Stimulated activated CD4-positive, alpha-beta T cell treated with anti-CD3 and anti-CD28 coated beads, Interleukin-15, amount 100 ng/mL, for 48 hours (primary cell): ENCODE data around the gene CLDN10.
"Not testable (repeated sequence)": the region's sequence is repeated elsewhere in the genome, so short reads cannot be mapped to it uniquely, and the experiment has no call there.

Experiments
- DNase-seq, 2 donors: peaks; one replicate each; pipeline ENCODE4 v3.0.0-alpha.2; 2020; ENCODE audit warnings: low read depth in 2 of 2

Gene CLDN10

GRCh38 chr13:95552539-95553441 is at the start of gene CLDN10:
Gene CLDN10, plus strand, starts transcription at chr13:95552720. Its CDS starts 34 bp downstream, at chr13:95552754.
- DNase-seq, result no peak

DNA sequence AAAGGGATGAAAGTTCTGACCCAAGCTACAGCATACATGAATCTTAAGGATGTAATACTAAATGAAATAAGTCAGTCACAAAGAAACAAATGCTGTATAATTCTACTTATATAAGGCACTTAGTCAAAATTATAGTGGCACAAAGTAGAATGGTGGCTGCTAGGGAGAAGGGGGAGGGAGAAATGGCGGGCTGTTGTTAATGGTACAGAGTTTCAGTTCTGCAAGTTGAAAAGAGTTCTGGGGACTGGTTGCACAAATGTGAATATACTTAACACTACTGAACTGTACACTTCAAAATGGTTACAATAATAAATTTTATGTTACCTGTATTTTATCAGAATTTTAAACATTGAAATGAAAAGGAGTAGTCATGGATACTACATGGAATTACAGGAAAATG is 48.9 kb upstream of the CLDN10 start:
- DNase-seq, result no peak

GRCh38 chr13:95505265-95505664 is 47.3 kb upstream of the CLDN10 start:
- no peak for DNase-seq

- no peak for DNase-seq
Observed at GRCh38 chr13:95505986-95506385, 46.5 kb upstream of the CLDN10 start.

GRCh38 chr13:95507991-95508390 is 44.5 kb upstream of the CLDN10 start:
- no peak for DNase-seq

GRCh38 chr13:95508996-95509395 is 43.5 kb upstream of the CLDN10 start:
- no peak for DNase-seq

DNA sequence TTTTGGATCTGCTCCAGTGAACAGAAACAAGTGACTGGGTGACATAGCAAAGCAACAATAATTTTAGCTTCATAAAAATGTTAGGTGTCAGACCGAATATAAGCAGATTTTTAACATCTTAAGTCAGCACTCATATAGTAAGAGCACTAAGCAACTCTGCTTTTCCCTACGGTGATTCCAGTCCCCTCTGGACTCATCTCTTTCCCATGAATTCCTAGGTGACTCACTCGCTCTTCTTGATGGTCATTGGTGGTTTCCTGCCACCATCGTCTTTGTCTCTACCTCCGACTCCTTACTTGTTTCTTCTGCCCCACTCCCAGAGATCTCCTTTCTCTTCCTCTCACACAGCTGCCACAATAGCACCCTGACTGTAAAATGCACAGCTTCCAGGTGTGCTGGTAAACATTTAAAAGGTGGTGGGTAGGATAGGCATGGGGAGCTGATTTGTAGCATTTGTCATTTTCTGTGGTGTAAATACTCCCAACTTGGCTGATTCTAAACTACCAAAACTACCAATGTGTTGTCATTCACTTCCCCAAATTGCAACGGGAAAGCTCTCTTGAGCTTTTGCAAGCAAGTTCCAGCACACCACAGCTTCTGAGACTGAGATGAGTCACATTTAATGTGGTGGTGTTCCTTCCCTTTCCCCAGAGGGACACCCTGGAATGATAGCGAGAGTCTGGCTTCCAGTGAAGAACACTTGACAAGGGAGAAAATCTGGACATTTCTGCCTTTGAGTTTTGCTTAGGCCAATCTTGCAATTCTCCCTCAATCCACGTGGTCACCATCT is 42.8 kb upstream of the CLDN10 start:
- DNase-seq, result no peak

DNA sequence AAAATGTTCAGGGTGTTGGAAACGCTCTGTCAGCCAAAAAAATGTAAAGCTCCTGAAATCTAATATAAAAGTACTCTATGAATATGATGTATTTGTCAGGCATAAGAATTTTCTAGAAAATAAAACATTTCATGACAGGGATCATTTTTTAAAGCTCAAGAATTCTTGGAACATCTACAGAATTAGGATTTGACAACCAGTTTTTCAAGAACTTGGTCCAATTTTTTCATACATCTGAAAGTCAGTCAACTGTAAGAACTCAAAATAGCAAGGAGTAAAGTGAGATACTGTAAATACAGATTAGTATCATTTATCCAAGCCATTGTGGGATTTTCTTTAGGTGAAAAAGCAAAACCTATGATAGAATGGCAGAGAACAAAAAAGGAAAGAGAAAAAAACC is 41.6 kb upstream of the CLDN10 start:
- DNase-seq, result no peak

DNA sequence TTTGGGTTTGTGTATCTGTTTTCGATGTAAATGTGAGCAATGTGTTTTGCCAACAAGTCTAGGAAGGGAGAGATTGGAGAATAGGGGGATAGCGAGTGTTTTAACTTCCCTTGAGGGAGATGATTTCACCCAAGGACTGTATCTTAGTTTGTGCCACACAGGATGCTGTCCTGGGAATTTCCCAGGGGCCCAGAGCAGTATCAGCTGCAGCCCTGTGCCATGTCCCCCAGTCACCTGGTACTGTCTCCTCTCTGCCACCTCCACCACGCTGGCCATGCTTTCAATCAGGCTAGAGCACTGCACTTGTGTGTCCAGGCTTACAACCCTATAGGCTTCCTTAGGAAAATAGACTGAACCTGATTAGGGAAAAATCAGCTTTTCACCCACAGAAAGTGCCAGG is 40.1 kb upstream of the CLDN10 start:
- no peak for DNase-seq

DNA sequence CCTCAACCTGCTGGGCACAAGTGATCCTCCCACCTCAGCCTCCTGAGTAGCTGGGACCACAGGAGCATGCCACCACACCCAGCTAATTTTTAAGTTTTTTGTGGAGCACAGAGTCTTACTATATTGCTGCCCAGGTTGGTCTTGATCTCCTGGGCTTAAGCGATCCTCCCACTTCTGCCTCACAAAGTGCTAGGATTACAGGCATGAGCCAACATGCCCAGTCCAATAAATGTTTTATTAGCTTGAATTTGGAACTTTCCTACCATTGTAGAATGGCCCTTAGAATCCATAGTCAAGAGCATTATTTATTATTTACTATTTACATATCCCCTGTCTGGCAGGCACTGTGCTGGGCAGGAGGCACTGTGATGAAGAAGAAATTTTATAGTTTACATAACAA is 39.6 kb upstream of the CLDN10 start:
- DNase-seq, result no peak

DNA sequence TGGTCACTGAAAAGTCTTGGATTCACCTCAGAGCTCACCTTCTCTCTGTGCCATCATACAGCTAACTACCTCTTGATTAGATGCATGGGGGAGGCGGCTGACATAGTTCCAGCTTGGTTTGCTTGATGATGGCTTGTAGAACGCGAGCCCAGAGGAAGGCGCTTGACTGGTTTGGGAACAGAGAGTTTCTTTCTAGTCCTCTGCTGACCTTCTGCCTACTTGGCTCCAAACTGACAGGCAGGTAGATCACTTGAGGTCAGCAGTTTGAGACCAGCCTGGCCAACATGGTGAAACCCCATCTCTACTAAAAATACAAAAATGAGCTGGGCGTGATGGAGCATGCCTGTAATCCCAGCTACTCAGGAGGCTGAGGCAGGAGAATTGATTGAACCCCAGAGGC is 36.9 kb upstream of the CLDN10 start:
- DNase-seq, result not testable (repeated sequence)

- no peak for DNase-seq
Observed at GRCh38 chr13:95516021-95516420, 36.5 kb upstream of the CLDN10 start.

- DNase-seq, result no peak
Observed at GRCh38 chr13:95516492-95516891, 36.0 kb upstream of the CLDN10 start.

DNA sequence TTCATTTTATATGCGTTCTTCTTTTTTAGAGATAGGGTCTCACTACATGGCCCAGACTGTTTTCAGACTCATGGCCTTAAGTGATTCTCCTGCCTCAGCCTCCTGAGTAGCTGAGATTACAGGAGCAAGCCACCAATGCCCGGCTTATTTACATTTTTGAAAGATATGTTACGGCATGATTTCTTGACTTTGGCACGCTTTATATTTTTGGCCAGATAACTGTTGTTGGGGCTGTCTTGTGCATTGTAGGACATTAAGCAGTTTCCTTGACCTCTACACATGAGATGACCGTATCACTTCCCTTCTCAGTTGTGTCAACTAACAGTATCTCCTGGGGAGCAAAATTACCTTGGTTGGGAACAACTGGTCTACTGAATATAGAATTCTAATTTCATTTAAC is 28.9 kb upstream of the CLDN10 start:
- DNase-seq, result no peak

DNA sequence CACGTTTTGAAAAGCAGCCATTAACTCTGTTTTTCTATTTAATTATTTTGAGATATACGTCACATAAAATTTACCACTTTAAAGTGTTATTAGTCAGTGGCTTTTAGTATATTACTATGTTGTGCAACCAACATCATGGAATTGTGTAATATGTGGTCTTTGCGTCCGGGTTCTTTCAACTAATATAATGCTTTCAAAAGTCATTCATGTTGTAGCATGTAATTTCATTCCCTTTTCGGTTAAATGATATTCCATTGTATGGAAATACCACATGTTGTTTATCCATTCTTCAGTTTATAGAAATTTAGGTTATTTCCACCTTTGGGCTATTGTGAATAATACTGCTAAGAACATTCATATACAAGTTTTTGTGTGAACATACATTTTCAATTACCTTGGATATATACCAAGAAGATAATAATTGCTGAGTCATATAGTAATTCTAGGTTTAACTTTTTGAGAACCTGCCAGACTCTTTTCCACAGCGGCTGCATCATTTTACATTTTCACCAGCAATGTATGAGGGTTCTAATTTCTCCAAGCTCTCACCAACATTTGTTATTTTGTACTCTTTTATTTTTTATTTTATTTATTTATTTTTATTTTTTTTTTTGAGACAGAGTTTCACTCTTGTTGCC is 28.1 kb upstream of the CLDN10 start:
- no peak for DNase-seq

DNA sequence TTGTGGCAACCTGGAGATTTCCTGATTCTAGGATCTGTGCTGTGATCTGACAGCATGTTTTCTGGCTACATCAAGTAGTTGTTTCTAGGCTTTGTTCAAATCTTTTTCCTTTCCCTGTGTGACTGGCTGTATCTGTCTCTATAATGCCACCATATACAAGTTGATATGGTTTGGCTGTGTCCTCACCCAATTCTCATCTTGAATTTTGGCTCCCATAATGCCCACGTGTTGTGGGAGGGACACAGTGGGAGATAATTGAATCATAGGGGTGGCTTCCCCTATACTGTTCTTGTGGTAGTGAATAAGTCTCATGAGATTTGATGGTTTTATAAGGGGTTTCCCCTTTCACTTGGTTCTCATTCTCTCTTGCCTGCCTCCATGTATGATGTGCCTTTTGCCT is 24.6 kb upstream of the CLDN10 start:
- no peak for DNase-seq

- no peak for DNase-seq
Observed at GRCh38 chr13:95530178-95530577, 22.3 kb upstream of the CLDN10 start.

DNA sequence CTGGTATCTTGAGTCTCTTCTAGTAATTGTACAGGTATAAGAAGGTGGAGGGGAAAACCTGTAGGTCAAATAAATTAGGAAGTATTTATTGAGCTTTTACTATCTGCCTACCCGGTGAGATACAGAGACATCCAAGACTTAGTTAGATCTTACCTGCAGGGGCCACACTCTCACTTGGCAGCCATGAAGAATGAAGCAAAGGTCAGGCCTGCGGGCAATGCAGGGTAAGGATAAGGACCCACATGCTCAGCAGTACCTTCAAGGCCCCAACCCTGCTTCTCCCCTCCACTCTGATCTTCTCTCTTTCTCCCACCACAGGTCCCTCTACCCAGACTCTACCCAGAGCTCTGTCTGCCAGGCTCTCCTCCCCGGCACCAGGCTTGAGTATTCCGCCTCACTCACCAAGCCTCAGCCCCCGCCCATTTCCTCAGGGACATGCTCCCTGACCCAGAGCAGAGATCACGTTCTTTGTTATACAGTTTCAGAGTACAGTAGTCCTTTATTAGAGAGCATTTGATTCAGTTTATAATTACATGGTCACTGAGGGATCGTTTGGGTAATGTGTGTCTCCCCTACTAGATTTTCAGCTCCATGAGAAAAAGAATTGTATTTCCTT is 18.9 kb upstream of the CLDN10 start:
- no peak for DNase-seq

GRCh38 chr13:95535243-95535642 is 17.3 kb upstream of the CLDN10 start:
- DNase-seq, result no peak

DNA sequence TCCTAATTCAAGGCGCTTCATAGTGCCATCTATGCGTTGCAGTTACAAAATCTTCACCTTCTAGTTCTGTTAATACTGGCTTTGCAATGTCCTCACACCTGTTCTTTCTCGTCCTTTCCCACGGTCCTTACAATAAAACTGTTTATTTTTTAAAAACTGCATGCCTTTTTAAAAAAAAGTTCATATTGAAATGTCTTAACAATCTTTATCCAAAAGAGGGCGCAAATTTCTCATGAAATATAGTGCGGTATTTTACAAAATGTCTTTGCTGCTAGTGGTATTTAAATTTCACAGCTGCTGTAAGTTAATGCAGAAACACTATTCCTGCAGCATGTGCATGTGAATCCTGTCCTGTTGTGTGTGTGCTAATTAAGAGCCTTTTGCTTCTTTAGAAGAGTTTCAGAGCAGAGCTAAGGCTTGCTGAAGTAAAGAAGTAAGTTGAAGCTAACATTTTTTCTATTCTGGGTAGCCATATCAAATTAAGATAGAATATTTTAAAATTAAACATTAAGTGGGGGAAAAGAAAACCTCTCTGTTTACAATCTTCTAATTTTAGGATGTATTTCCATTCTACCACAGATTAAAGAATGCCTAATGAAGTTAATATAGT is 15.8 kb upstream of the CLDN10 start:
- no peak for DNase-seq

GRCh38 chr13:95540888-95541287 is 11.6 kb upstream of the CLDN10 start:
- no peak for DNase-seq

GRCh38 chr13:95541308-95541707 is 11.2 kb upstream of the CLDN10 start:
- no peak for DNase-seq
